HEK293 (cell line): ENCODE data around the gene CYP2B6.

Experiments
- PRDM1 ChIP-seq: fragments of 450-650 bp; formaldehyde crosslinking; IDR thresholded peaks from 2 replicates; pipeline ENCODE4; 2016; ENCODE audit warnings: missing biosample characterization, missing genetic modification characterization
- SCRT2 ChIP-seq: fragments of 450-650 bp; formaldehyde crosslinking; IDR thresholded peaks from 2 replicates; pipeline ENCODE4 v1.5.1; 2016; ENCODE audit warnings: missing biosample characterization, missing genetic modification characterization
- SP2 ChIP-seq: fragments of 450-650 bp; formaldehyde crosslinking; IDR thresholded peaks from 2 replicates; pipeline ENCODE4 v1.5.1; 2016; ENCODE audit warnings: missing biosample characterization, missing genetic modification characterization
- ZNF670 ChIP-seq: fragments of 450-650 bp; formaldehyde crosslinking; IDR thresholded peaks from 2 replicates; pipeline ENCODE4 v1.5.1; 2016; ENCODE audit warnings: missing biosample characterization, missing genetic modification characterization, low read depth
- TF ChIP-seq, protein P1 (sequence below): fragments of 450-650 bp; formaldehyde crosslinking; IDR thresholded peaks from 2 replicates; pipeline ENCODE4 v1.5.1; 2016; ENCODE audit warnings: missing biosample characterization, missing genetic modification characterization

GRCh38 chr19:40995355-40995754, 4.3 kb downstream of the CYP2B6 start:
- TF ChIP-seq SP2 (tag by site-specific recombination) (no peak), PRDM1 (tag by site-specific recombination) (no peak), SCRT2 (no peak), ZNF670 (tag by site-specific recombination) (no peak)
- TF ChIP-seq, protein P1, sequence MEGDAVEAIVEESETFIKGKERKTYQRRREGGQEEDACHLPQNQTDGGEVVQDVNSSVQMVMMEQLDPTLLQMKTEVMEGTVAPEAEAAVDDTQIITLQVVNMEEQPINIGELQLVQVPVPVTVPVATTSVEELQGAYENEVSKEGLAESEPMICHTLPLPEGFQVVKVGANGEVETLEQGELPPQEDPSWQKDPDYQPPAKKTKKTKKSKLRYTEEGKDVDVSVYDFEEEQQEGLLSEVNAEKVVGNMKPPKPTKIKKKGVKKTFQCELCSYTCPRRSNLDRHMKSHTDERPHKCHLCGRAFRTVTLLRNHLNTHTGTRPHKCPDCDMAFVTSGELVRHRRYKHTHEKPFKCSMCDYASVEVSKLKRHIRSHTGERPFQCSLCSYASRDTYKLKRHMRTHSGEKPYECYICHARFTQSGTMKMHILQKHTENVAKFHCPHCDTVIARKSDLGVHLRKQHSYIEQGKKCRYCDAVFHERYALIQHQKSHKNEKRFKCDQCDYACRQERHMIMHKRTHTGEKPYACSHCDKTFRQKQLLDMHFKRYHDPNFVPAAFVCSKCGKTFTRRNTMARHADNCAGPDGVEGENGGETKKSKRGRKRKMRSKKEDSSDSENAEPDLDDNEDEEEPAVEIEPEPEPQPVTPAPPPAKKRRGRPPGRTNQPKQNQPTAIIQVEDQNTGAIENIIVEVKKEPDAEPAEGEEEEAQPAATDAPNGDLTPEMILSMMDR (tag by site-specific recombination), result no peak
